Measurements from ENCODE around the gene TRANK1. TPM values are rescaled to one million over a fixed set of nuclear protein-coding genes. Genes with fewer than 3 reads are reported as not detected.
"Not testable (repeated sequence)": the region's sequence is repeated elsewhere in the genome, so short reads cannot be mapped to it uniquely, and the experiment has no call there.

TRANK1 gene
- total RNA-seq, 2 donors from 2014 or later: 9.4 to 17.4 TPM

GRCh38 chr3:36893826-36894225 is 51.0 kb downstream of the TRANK1 start:
- Histone ChIP-seq H3K4me1 (replicated peaks) (no peaks in the 10 kb centered on the region), H3K27me3 (replicated peaks; ENCODE audit: insufficient read depth) (no peaks in the 10 kb centered on the region), H3K27ac (no peak overlapping the region), H3K9me3 (no peaks in the 10 kb centered on the region), H3K4me3 (no peak overlapping the region), H3K36me3 (no peaks in the 10 kb centered on the region)
- 100% methylated on average over 1 of the region's 1 CpG for WGBS
- TF ChIP-seq POLR2A (IDR thresholded peaks at IDR 0.05) (no peak), CTCF (IDR thresholded peaks at IDR 0.05) (no peak), POLR2AphosphoS5 (IDR thresholded peaks at IDR 0.05) (no peak)
- DNase-seq (ENCODE audit: low spot score): no peak
- intact Hi-C loops (cut with DNase I): no loop called here

GRCh38 chr3:36893137-36893557 is 51.7 kb downstream of the TRANK1 start:
- intact Hi-C loops (cut with DNase I): no loop called here
- H3K9me3 ChIP-seq: no peaks in the 10 kb centered on the region
- H3K4me3 ChIP-seq: no peak overlapping the region
- TF ChIP-seq POLR2A (IDR thresholded peaks at IDR 0.05) (no peak), CTCF (IDR thresholded peaks at IDR 0.05) (no peak), POLR2AphosphoS5 (IDR thresholded peaks at IDR 0.05) (peak; percentile 40)
- DNase-seq (ENCODE audit: low spot score): no peak
- H3K27ac ChIP-seq: no peak overlapping the region
- 77% methylated on average over 2 of the region's 2 CpGs for WGBS
- H3K36me3 ChIP-seq: no peaks in the 10 kb centered on the region
- no peaks in the 10 kb centered on the region for H3K27me3 ChIP-seq (replicated peaks; ENCODE audit: insufficient read depth)
- H3K4me1 ChIP-seq (replicated peaks): no peaks in the 10 kb centered on the region

GRCh38 chr3:36892457-36893136 is 52.3 kb downstream of the TRANK1 start:
- H3K27me3 ChIP-seq (replicated peaks; ENCODE audit: insufficient read depth): no peaks in the 10 kb centered on the region
- H3K4me3 ChIP-seq: no peak overlapping the region
- no peak for DNase-seq (ENCODE audit: low spot score)
- no peaks in the 10 kb centered on the region for H3K9me3 ChIP-seq
- TF ChIP-seq POLR2A (IDR thresholded peaks at IDR 0.05) (no peak), POLR2AphosphoS5 (IDR thresholded peaks at IDR 0.05) (no peak), CTCF (IDR thresholded peaks at IDR 0.05) (no peak)
- H3K27ac ChIP-seq: no peak overlapping the region
- 90% methylated on average over 12 of the region's 12 CpGs for WGBS
- no peaks in the 10 kb centered on the region for H3K4me1 ChIP-seq (replicated peaks)
- intact Hi-C loops (cut with DNase I): no loop called here
- H3K36me3 ChIP-seq: no peaks in the 10 kb centered on the region

- 65% methylated on average over 4 of the region's 4 CpGs for WGBS
- Histone ChIP-seq H3K9me3 (no peaks in the 10 kb centered on the region), H3K36me3 (no peaks in the 10 kb centered on the region)
Measured at GRCh38 chr3:36891701-36892160, 53.1 kb downstream of the TRANK1 start.

DNA sequence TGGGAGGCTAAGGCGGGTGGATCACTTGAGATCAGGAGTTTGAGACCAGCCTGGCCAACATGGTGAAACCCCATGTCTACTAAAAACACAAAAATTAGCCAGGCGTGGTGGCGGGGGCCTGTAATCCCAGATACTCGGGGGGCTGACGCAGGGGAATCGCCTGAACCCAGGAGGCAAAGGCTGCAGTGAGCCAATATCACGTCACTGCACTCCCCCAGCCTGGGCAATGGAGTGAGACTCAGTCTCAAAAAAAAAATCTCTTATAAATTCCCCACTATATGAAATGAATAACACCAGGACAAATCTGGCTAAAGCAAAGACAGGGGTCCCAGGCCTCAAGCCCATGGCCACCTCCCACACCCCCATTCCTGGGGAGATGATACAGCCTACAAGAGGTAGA is 53.8 kb downstream of the TRANK1 start:
- H3K9me3 ChIP-seq; H3K27me3 ChIP-seq (replicated peaks; ENCODE audit: insufficient read depth); H3K36me3 ChIP-seq; H3K27ac ChIP-seq; DNase-seq (ENCODE audit: low spot score); intact Hi-C loops (cut with DNase I); H3K4me3 ChIP-seq; H3K4me1 ChIP-seq (replicated peaks): not testable (repeated sequence)
- 79% methylated on average over 7 of the region's 7 CpGs for WGBS

More at GRCh38 chr3:36891701-36892160, 53.1 kb downstream of the TRANK1 start:
- intact Hi-C loops (cut with DNase I): no loop called here
- Histone ChIP-seq H3K27me3 (replicated peaks; ENCODE audit: insufficient read depth) (no peaks in the 10 kb centered on the region), H3K4me1 (replicated peaks) (no peaks in the 10 kb centered on the region), H3K4me3 (no peak overlapping the region), H3K27ac (no peak overlapping the region)
- no peak for DNase-seq (ENCODE audit: low spot score)
- TF ChIP-seq POLR2AphosphoS5 (IDR thresholded peaks at IDR 0.05) (no peak), POLR2A (IDR thresholded peaks at IDR 0.05) (no peak), CTCF (IDR thresholded peaks at IDR 0.05) (no peak)

All from prostate gland (tissue), 2 donors.